ENCODE results near the gene NCAPD2.

The NCAPD2 gene

DNA sequence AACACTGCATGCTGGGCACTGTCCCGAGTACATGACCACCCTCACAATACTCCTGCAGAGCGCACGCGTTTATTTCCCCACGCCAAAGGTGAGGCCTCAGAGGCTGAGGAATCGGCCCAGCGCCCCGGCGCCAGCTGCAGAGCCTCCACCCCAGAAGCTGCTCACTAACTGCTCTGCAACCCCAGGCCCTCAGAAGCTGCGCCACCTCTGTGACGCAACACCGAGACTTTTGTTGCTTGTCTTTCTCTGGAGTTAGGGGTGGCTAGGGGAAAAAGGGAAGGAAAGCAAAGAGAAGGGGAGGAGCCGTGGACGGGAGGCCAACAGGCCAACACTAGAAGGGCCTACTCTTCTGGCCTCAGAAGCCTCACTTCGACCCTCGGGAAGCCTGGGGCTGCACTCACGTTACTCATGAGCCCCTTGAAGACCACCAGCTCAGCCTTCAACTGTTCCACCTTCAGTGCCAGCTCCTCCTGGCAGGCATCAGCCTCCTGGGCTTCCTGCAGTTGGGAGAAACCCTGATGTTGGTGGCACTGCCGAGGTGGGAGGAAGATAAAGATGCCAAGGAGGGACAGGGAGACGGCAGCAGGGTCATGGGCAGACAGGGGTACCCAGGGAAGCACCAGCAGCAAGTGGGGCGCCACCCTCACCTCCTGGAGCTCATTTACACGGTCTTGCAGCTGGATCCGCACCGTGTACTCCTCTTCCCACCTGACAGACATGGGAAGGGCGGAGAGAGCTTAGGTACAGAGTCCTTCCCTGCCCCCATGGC lies 56.6 kb downstream of the NCAPD2 start:
- Histone ChIP-seq H3K36me3 (ENCODE audit: low read length) (peaks cover 7% of the 10 kb centered on the region; the same call in 1 of the 2 replicates), H2AFZ (ENCODE audit: low read depth, low read length, severe bottlenecking) (no peak overlapping the region), H3K9me3 (ENCODE audit: insufficient read depth, low read length) (no peaks in the 10 kb centered on the region), H3K27ac (ENCODE audit: low read depth, low read length) (no peak overlapping the region), H3F3A (ENCODE audit: insufficient read depth) (no peaks in the 10 kb centered on the region), H3K4me2 (ENCODE audit: low read depth, low read length, poor library complexity, severe bottlenecking) (no peak overlapping the region), H3K4me3 (ENCODE audit: insufficient read depth, low read length, poor library complexity, severe bottlenecking) (no peak overlapping the region), H3K9ac (ENCODE audit: low read length) (no peak overlapping the region), H3K9me2 (replicated peaks; ENCODE audit: insufficient read depth, low read length) (no peaks in the 10 kb centered on the region), H3K79me2 (ENCODE audit: insufficient read depth, low read length) (peaks cover 45% of the 10 kb centered on the region), H4K20me1 (ENCODE audit: low read depth, low read length) (peaks cover 2% of the 10 kb centered on the region; the same call in 1 of the 2 replicates), H3K27me3 (ENCODE audit: low read length) (no peaks in the 10 kb centered on the region)
- TF ChIP-seq, protein P1, sequence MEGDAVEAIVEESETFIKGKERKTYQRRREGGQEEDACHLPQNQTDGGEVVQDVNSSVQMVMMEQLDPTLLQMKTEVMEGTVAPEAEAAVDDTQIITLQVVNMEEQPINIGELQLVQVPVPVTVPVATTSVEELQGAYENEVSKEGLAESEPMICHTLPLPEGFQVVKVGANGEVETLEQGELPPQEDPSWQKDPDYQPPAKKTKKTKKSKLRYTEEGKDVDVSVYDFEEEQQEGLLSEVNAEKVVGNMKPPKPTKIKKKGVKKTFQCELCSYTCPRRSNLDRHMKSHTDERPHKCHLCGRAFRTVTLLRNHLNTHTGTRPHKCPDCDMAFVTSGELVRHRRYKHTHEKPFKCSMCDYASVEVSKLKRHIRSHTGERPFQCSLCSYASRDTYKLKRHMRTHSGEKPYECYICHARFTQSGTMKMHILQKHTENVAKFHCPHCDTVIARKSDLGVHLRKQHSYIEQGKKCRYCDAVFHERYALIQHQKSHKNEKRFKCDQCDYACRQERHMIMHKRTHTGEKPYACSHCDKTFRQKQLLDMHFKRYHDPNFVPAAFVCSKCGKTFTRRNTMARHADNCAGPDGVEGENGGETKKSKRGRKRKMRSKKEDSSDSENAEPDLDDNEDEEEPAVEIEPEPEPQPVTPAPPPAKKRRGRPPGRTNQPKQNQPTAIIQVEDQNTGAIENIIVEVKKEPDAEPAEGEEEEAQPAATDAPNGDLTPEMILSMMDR (IDR thresholded peaks at IDR 0.05; ENCODE audit: insufficient read depth, low read length, poor library complexity, severe bottlenecking): no peak
- TF ChIP-seq EZH2phosphoT487 (conservative IDR thresholded peaks at IDR 0.05; ENCODE audit: low read length): no peak

DNA sequence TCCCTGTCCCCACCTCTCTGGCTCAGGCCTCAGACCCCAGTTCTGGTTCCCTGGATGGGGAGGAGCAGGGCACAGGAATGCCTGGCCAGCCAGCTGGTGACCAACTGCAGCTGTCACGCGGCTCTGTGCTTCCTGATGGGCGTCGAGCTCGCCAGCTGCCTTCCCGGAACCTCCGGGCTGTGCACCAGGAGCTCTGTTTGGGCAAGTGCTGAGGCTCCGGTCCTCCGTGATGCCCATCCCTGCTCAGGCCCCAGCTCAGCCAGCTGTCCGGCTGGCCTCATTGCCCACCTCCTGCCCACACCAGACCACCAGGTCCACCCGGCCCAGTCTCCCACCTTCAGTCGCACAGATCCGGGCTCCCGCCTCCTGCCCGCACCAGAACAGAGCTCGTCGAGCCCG lies 57.2 kb downstream of the NCAPD2 start:
- H3K27me3 ChIP-seq (ENCODE audit: low read length): no peaks in the 10 kb centered on the region
- no peak overlapping the region for H3K9ac ChIP-seq (ENCODE audit: low read length)
- no peaks in the 10 kb centered on the region for H3K9me3 ChIP-seq (ENCODE audit: insufficient read depth, low read length)
- no peak overlapping the region for H2AFZ ChIP-seq (ENCODE audit: low read depth, low read length, severe bottlenecking)
- H3F3A ChIP-seq (ENCODE audit: insufficient read depth): no peaks in the 10 kb centered on the region
- H3K79me2 ChIP-seq (ENCODE audit: insufficient read depth, low read length): peaks cover 45% of the 10 kb centered on the region
- no peak overlapping the region for H3K4me2 ChIP-seq (ENCODE audit: low read depth, low read length, poor library complexity, severe bottlenecking)
- no peak overlapping the region for H3K27ac ChIP-seq (ENCODE audit: low read depth, low read length)
- TF ChIP-seq EZH2phosphoT487 (conservative IDR thresholded peaks at IDR 0.05; ENCODE audit: low read length): no peak
- TF ChIP-seq, protein P1 (IDR thresholded peaks at IDR 0.05; ENCODE audit: insufficient read depth, low read length, poor library complexity, severe bottlenecking): no peak
- H3K4me3 ChIP-seq (ENCODE audit: insufficient read depth, low read length, poor library complexity, severe bottlenecking): no peak overlapping the region
- peaks cover 7% of the 10 kb centered on the region; the same call in 1 of the 2 replicates for H3K36me3 ChIP-seq (ENCODE audit: low read length)
- H3K9me2 ChIP-seq (replicated peaks; ENCODE audit: insufficient read depth, low read length): no peaks in the 10 kb centered on the region
- H4K20me1 ChIP-seq (ENCODE audit: low read depth, low read length): peaks cover 2% of the 10 kb centered on the region; the same call in 1 of the 2 replicates

DNA sequence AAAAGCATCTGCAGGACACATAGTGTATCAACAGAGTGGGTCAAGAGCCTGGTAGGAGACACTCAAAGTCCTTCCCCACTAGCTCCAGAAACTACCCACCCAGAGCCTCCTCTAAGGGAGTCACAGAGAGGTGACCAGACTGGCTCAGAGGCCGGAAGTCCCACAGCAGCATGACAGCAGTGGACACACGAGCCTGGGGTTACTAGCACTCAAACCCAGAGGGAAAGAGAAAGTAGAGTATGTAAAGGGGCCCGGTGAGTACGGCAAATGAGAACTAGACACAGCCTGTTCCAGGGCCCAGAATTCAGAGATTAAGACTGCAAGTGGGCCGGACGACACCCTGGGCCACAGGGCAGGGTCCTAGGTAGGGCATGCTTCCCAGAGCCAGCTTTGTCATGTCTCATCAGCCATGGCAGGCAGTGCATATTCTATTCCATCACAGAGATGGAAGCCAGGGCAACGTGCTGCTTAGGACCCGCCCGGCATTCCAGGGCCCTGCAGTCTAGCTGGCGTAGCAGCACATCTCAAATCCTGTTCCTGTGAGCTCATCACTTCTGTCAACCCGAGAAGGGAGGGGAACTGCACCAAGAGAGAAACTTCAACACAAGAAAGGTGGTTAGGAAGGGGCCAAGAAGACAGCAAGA lies 57.7 kb downstream of the NCAPD2 start:
- H3K4me2 ChIP-seq (ENCODE audit: low read depth, low read length, poor library complexity, severe bottlenecking): no peak overlapping the region
- H3K27ac ChIP-seq (ENCODE audit: low read depth, low read length): no peak overlapping the region
- H3K9me2 ChIP-seq (replicated peaks; ENCODE audit: insufficient read depth, low read length): no peaks in the 10 kb centered on the region
- peaks cover 45% of the 10 kb centered on the region for H3K79me2 ChIP-seq (ENCODE audit: insufficient read depth, low read length)
- no peaks in the 10 kb centered on the region for H3K9me3 ChIP-seq (ENCODE audit: insufficient read depth, low read length)
- no peak for TF ChIP-seq EZH2phosphoT487 (conservative IDR thresholded peaks at IDR 0.05; ENCODE audit: low read length)
- TF ChIP-seq, protein P1 (IDR thresholded peaks at IDR 0.05; ENCODE audit: insufficient read depth, low read length, poor library complexity, severe bottlenecking): no peak
- H3K36me3 ChIP-seq (ENCODE audit: low read length): peaks cover 7% of the 10 kb centered on the region; the same call in 1 of the 2 replicates
- H3K27me3 ChIP-seq (ENCODE audit: low read length): no peaks in the 10 kb centered on the region
- peaks cover 3% of the 10 kb centered on the region; the same call in 1 of the 2 replicates for H3F3A ChIP-seq (ENCODE audit: insufficient read depth)
- H4K20me1 ChIP-seq (ENCODE audit: low read depth, low read length): peaks cover 2% of the 10 kb centered on the region; the same call in 1 of the 2 replicates
- H3K4me3 ChIP-seq (ENCODE audit: insufficient read depth, low read length, poor library complexity, severe bottlenecking): no peak overlapping the region
- no peak overlapping the region for H2AFZ ChIP-seq (ENCODE audit: low read depth, low read length, severe bottlenecking)
- H3K9ac ChIP-seq (ENCODE audit: low read length): no peak overlapping the region
